ENCODE results near the gene CHRNB4.

CHRNB4 gene

DNA sequence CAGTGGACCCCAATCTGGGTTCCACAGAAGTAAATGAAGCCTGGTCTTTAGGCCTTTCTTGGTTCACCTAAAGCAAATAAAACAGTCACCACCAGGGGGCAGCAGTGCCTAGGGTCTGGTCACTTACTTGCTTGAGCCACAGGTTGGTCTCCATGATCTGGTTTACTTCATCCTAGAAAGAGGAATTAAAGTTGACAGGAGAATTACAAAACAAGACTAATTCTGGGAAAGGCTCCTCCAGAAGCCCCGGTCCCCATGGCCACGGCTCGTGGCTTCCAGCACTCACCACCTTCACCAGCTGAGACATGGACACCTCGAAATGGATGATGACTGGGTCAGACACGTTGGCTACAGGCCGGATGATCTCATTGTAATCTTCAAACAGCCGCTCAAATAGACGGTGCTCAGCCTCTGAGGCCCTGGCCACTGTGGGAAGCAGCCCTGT, 22.5 kb downstream of the CHRNB4 start (continued):
- 0 out of 2 replicates have a peak, but pooled peaks have one; percentile 50 for TF ChIP-seq ZBTB6 (tag by site-specific recombination; IDR thresholded peaks at IDR 0.05)
- TF ChIP-seq BCL6B (tag by site-specific recombination; IDR thresholded peaks at IDR 0.05): no peak
- no peak for TF ChIP-seq ZBTB17 (tag by site-specific recombination; IDR thresholded peaks at IDR 0.05)
- TF ChIP-seq ZNF623 (tag by site-specific recombination; IDR thresholded peaks at IDR 0.05): no peak
- TF ChIP-seq ZNF48 (tag by site-specific recombination; IDR thresholded peaks at IDR 0.05): no peak
- TF ChIP-seq SETDB1 (IDR thresholded peaks at IDR 0.05; ENCODE audit: insufficient read length, low read length): no peak
- no peak for TF ChIP-seq KLF1 (tag by site-specific recombination; IDR thresholded peaks at IDR 0.05)
- no peak for TF ChIP-seq ZNF629 (tag by site-specific recombination; IDR thresholded peaks at IDR 0.05)
- no peak for TF ChIP-seq ZNF561 (tag by site-specific recombination; IDR thresholded peaks at IDR 0.05; ENCODE audit: borderline replicate concordance)

DNA sequence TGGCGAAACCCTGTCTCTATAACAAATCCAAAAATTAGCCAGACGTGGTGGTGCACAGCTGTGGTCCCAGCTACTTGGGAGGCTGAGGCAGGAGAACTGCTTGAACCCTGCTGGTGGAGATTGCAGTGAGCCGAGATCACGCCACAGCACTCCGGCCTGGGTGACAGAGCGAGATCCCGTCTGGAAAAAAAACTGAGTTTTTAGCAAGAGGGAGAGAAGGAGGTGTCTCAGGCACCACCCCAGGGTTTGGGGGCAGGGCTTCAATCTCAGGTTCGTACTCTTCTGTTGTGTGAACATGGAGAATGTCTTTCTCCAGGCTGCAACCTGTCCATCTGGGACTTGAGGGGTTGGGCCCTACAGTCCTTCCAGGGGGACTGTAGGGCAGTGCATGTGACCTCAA, 22.9 kb downstream of the CHRNB4 start:
- no peaks in the 10 kb centered on the region for H3K9me3 ChIP-seq (ENCODE audit: control insufficient read depth, insufficient read depth, low read depth, low read length)
- ChIA-PET CTCF (interaction anchor here (0.6 to 7.5 kb wide), 10 partner anchors 12 to 1941 kb away, joined by 3 to 91 read pairs (median 4); no protein-coding TSS in a partner anchor), POLR2A (interaction anchor here (1.6 kb wide), 1 partner anchor 53 kb away, joined by 5 read pairs; the partner anchor contains the start of gene CHRNA5)
- TF ChIP-seq ZNF701 (tag by site-specific recombination; IDR thresholded peaks at IDR 0.05) (no peak), ZNF138 (tag by site-specific recombination; IDR thresholded peaks at IDR 0.05; ENCODE audit: borderline replicate concordance) (no peak), ZNF548 (tag by site-specific recombination; IDR thresholded peaks at IDR 0.05) (no peak), ZNF626 (tag by site-specific recombination; IDR thresholded peaks at IDR 0.05) (no peak), ZNF510 (tag by site-specific recombination; IDR thresholded peaks at IDR 0.05; ENCODE audit: insufficient replicate concordance) (no peak), ZNF76 (tag by site-specific recombination; IDR thresholded peaks at IDR 0.05; ENCODE audit: borderline replicate concordance, low read depth) (no peak), ZNF843 (tag by site-specific recombination; IDR thresholded peaks at IDR 0.05) (no peak), ZNF366 (tag by site-specific recombination; conservative IDR thresholded peaks at IDR 0.05) (no peak), BCL6B (tag by site-specific recombination; IDR thresholded peaks at IDR 0.05) (no peak), KLF10 (tag by site-specific recombination; IDR thresholded peaks at IDR 0.05) (no peak), ZNF394 (tag by site-specific recombination; IDR thresholded peaks at IDR 0.05; ENCODE audit: borderline replicate concordance) (no peak), WT1 (tag by site-specific recombination; IDR thresholded peaks at IDR 0.05) (no peak), ZEB2 (tag by site-specific recombination; IDR thresholded peaks at IDR 0.05) (no peak), ZBTB10 (tag by site-specific recombination; IDR thresholded peaks at IDR 0.05) (no peak), ZIC2 (tag by site-specific recombination; IDR thresholded peaks at IDR 0.05) (no peak), IKZF3 (tag by site-specific recombination; IDR thresholded peaks at IDR 0.05) (no peak), ZNF132 (tag by site-specific recombination; IDR thresholded peaks at IDR 0.05; ENCODE audit: borderline replicate concordance) (no peak), ZNF148 (tag by site-specific recombination; IDR thresholded peaks at IDR 0.05; ENCODE audit: borderline replicate concordance) (no peak)
- TF ChIP-seq, protein P1, sequence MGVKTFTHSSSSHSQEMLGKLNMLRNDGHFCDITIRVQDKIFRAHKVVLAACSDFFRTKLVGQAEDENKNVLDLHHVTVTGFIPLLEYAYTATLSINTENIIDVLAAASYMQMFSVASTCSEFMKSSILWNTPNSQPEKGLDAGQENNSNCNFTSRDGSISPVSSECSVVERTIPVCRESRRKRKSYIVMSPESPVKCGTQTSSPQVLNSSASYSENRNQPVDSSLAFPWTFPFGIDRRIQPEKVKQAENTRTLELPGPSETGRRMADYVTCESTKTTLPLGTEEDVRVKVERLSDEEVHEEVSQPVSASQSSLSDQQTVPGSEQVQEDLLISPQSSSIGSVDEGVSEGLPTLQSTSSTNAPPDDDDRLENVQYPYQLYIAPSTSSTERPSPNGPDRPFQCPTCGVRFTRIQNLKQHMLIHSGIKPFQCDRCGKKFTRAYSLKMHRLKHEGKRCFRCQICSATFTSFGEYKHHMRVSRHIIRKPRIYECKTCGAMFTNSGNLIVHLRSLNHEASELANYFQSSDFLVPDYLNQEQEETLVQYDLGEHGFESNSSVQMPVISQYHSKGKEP (tag by site-specific recombination; IDR thresholded peaks at IDR 0.05): no peak

More for the DNA sequence above, 22.9 kb downstream of the CHRNB4 start:
- Histone ChIP-seq H3K36me3 (ENCODE audit: control insufficient read depth in 2 of 2, insufficient read depth in 1 of 2, low read length in 2 of 2) (no peaks in the 10 kb centered on the region), H3K4me1 (ENCODE audit: control insufficient read depth, insufficient read depth, low read length) (no peaks in the 10 kb centered on the region), H3K27ac (ENCODE audit: extremely low read depth, low read depth, low read length) (no peak overlapping the region), H3K4me3 (ENCODE audit: low read depth, low read length) (no peak overlapping the region)

Data from HEK293 (cell line).